HG03045 (cell line): Measurements from ENCODE around the gene CCDC174.
"Not testable (repeated sequence)": the region's sequence is repeated elsewhere in the genome, so short reads cannot be mapped to it uniquely, and the experiment has no call there.

Source experiments
- ATAC-seq: cut with Tn5 transposase; IDR thresholded peaks from one replicate; pipeline ENCODE4 v1.9.1; 2021; ENCODE audit warnings: mild to moderate bottlenecking, moderate library complexity; ENCODE audit not compliant: unreplicated experiment

Gene CCDC174

GRCh38 chr3:14649466-14649865 lies 2.1 kb upstream of the CCDC174 start:
- no peak for ATAC-seq

- no peak for ATAC-seq
These were observed 1.4 kb upstream of the CCDC174 start for GRCh38 chr3:14650193-14650592.

GRCh38 chr3:14652360-14652907 lies 872 bp downstream of the CCDC174 start:
- not testable (repeated sequence) for ATAC-seq

GRCh38 chr3:14657579-14657978 lies 6.0 kb downstream of the CCDC174 start:
- ATAC-seq = no peak

GRCh38 chr3:14658978-14659377 lies 7.4 kb downstream of the CCDC174 start:
- no peak for ATAC-seq

- ATAC-seq = no peak
These were observed 9.4 kb downstream of the CCDC174 start for GRCh38 chr3:14660942-14661341.

- no peak for ATAC-seq
These were observed 12.0 kb downstream of the CCDC174 start for GRCh38 chr3:14663396-14664135.

- no peak for ATAC-seq
These were observed 12.6 kb downstream of the CCDC174 start for GRCh38 chr3:14664170-14664569.

- no peak for ATAC-seq
These were observed 21.0 kb downstream of the CCDC174 start for GRCh38 chr3:14672588-14672987.

- ATAC-seq = no peak
These were observed 23.3 kb downstream of the CCDC174 start, which contains the start of gene C3orf20 for GRCh38 chr3:14674841-14675240. TSS of gene C3orf20 (plus strand) at chr3:14675141. CDS start at chr3:14682714, 7,573 bp downstream.

GRCh38 chr3:14676881-14677280 lies 25.3 kb downstream of the CCDC174 start:
- no peak for ATAC-seq

GRCh38 chr3:14678015-14678503 lies 26.5 kb downstream of the CCDC174 start:
- ATAC-seq = no peak

GRCh38 chr3:14680115-14680514 lies 28.6 kb downstream of the CCDC174 start:
- no peak for ATAC-seq

GRCh38 chr3:14680716-14681115 lies 29.2 kb downstream of the CCDC174 start:
- ATAC-seq = no peak

GRCh38 chr3:14684447-14684846 lies 32.9 kb downstream of the CCDC174 start:
- ATAC-seq = no peak

- ATAC-seq = no peak
These were observed 33.6 kb downstream of the CCDC174 start for GRCh38 chr3:14685179-14685578.

GRCh38 chr3:14687360-14687759 lies 35.8 kb downstream of the CCDC174 start:
- ATAC-seq = no peak

- no peak for ATAC-seq
These were observed 37.0 kb downstream of the CCDC174 start for GRCh38 chr3:14688525-14688924.

- no peak for ATAC-seq
These were observed 37.9 kb downstream of the CCDC174 start for GRCh38 chr3:14689247-14689980.

GRCh38 chr3:14691239-14691638 lies 39.7 kb downstream of the CCDC174 start:
- ATAC-seq = peak; percentile 51

GRCh38 chr3:14691719-14692118 lies 40.2 kb downstream of the CCDC174 start:
- ATAC-seq = no peak
